ENCODE measurements around the gene BRMS1L. TPM values are rescaled to one million over a fixed set of nuclear protein-coding genes. Genes with fewer than 3 reads are reported as not detected.
A peak's percentile ranks its signal among the peaks of the same experiment; 100 is the strongest.

The BRMS1L gene
- total RNA-seq, 2 experiments from 2014 or later: 4.5 to 5.7 TPM

DNA sequence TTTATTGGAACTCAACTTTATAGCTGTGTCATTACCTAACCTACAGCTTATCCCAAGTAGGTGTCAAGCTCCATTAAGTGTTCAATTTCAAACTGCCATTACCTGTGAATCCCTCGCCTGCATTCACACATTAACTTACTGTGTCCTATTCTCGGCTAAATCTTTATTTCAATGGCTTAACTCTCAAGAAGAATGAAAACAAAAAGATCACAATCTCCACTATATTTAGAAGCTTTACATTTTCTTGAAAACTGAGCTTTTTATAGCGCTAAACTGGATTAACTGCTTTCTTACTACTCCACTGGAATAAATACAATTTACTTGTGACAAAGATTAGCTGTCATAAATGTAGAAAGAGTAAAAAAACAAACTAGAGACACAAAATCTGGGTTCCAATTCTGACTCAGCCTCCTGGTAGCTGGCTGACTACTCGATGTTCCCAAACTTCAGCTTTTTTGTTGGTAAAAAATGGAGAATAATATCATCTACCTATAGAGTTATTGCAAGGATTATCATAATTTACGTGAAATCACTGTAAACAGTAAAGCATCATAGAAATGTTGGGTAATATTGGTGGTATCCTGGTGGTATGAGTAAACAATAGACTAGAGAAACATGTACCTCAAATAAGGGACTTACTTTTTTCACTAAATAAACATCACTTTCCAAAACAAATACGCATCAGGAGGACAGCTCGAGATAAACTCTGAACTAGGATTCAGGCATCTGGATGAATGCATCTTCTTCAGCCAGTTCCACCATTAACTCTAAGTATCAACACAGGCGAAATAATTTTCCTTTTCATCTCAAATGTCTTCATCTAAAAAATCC is 18.8 kb upstream of the BRMS1L start:
- H3K4me1 ChIP-seq (ENCODE audit: insufficient read depth, low read length, poor library complexity, severe bottlenecking): peaks cover 19% of the 10 kb centered on the region
- no peaks in the 10 kb centered on the region for H3K9me3 ChIP-seq (ENCODE audit: low read length)
- H2AFZ ChIP-seq (ENCODE audit: low read length): no peak overlapping the region
- peak overlapping the region; percentile 73 for H3K4me3 ChIP-seq (ENCODE audit: low read depth, low read length, poor library complexity, severe bottlenecking)
- no peaks in the 10 kb centered on the region for H3K9me2 ChIP-seq (ENCODE audit: insufficient read depth, low read length)
- H3K79me2 ChIP-seq (ENCODE audit: insufficient read depth, low read depth, low read length): peaks cover 26% of the 10 kb centered on the region; the same call in 1 of the 2 replicates
- TF ChIP-seq, protein P1, sequence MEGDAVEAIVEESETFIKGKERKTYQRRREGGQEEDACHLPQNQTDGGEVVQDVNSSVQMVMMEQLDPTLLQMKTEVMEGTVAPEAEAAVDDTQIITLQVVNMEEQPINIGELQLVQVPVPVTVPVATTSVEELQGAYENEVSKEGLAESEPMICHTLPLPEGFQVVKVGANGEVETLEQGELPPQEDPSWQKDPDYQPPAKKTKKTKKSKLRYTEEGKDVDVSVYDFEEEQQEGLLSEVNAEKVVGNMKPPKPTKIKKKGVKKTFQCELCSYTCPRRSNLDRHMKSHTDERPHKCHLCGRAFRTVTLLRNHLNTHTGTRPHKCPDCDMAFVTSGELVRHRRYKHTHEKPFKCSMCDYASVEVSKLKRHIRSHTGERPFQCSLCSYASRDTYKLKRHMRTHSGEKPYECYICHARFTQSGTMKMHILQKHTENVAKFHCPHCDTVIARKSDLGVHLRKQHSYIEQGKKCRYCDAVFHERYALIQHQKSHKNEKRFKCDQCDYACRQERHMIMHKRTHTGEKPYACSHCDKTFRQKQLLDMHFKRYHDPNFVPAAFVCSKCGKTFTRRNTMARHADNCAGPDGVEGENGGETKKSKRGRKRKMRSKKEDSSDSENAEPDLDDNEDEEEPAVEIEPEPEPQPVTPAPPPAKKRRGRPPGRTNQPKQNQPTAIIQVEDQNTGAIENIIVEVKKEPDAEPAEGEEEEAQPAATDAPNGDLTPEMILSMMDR (conservative IDR thresholded peaks at IDR 0.05; ENCODE audit: low read length): no peak
- no peak for TF ChIP-seq EZH2phosphoT487 (IDR thresholded peaks at IDR 0.05; ENCODE audit: borderline replicate concordance, low read depth, low read length)
- POLR2A ChIA-PET: interaction anchor here (0.8 to 1.6 kb wide), 6 partner anchors 10 to 130 kb away, joined by 3 to 6 read pairs (median 4); partner anchors contain the start of gene BRMS1L
- CTCF ChIA-PET (ENCODE audit: unreplicated experiment): no interaction called here
- no peak overlapping the region for H3K27ac ChIP-seq (ENCODE audit: low read depth, low read length, poor library complexity, severe bottlenecking)
- DNase-seq (ENCODE audit: low spot score): no peak
- H3K4me2 ChIP-seq (ENCODE audit: low read length): peak overlapping the region; percentile 92
- TSS peak; percentile 64 for BruUV-seq (replicated peaks)
- intact Hi-C loops (cut with micrococcal nuclease; ENCODE audit: unreplicated experiment): loop anchor here (5.0 kb wide), 2 partner anchors 685 to 760 kb away; partner anchors contain the start of genes FAM177A1, PPP2R3C and PRORP
- no peaks in the 10 kb centered on the region for H4K20me1 ChIP-seq (ENCODE audit: insufficient read depth, low read length)
- no peaks in the 10 kb centered on the region; the same call in 1 of the 2 replicates for H3K36me3 ChIP-seq (ENCODE audit: insufficient read depth, low read length)

DNA sequence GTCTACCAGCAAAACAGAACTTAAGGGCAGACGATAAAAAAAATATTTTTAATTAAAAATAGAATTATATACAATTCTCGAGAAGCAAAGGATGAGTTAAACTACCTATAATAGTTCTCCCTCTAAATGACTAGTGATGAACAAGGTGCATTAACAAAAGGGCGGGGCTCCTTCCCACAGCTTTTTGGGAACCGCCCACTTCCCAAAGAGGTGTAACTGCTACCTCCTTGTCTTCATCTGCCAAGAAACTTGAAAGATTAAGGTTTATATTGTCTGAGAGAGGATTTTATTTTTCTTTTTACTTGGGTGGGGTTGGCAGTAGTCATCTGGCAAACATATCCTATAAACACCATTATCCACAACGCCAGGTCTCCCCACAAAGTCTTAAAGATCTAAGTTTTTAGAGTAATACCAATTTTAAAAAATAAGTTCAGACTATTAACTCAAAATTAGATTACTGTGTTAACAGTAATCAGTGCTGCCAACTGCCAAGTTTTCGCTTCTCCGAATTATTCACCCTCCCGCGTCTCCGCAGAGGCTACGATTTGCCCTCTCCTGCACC is 18.0 kb upstream of the BRMS1L start:
- POLR2A ChIA-PET: interaction anchor here (1.1 to 1.7 kb wide), 4 partner anchors 11 to 131 kb away, joined by 3 to 5 read pairs (median 4); no protein-coding TSS in a partner anchor
- Histone ChIP-seq H2AFZ (ENCODE audit: low read length) (peak overlapping the region; percentile 84), H3K27ac (ENCODE audit: low read depth, low read length, poor library complexity, severe bottlenecking) (peak overlapping the region; percentile 83), H3K4me3 (ENCODE audit: low read depth, low read length, poor library complexity, severe bottlenecking) (peak overlapping the region; percentile 73), H3K4me1 (ENCODE audit: insufficient read depth, low read length, poor library complexity, severe bottlenecking) (peaks cover 19% of the 10 kb centered on the region), H4K20me1 (ENCODE audit: insufficient read depth, low read length) (no peaks in the 10 kb centered on the region), H3K36me3 (ENCODE audit: insufficient read depth, low read length) (no peaks in the 10 kb centered on the region; the same call in 1 of the 2 replicates), H3K4me2 (ENCODE audit: low read length) (peak overlapping the region; percentile 92), H3K9me2 (ENCODE audit: insufficient read depth, low read length) (no peaks in the 10 kb centered on the region), H3K9me3 (ENCODE audit: low read length) (no peaks in the 10 kb centered on the region), H3K79me2 (ENCODE audit: insufficient read depth, low read depth, low read length) (peaks cover 26% of the 10 kb centered on the region; the same call in 1 of the 2 replicates)
- peak; percentile 38 for DNase-seq (ENCODE audit: low spot score)
- BruUV-seq (replicated peaks): no TSS peak
- CTCF ChIA-PET (ENCODE audit: unreplicated experiment): no interaction called here
- intact Hi-C loops (cut with micrococcal nuclease; ENCODE audit: unreplicated experiment): loop anchor here (5.0 kb wide), 2 partner anchors 686 to 761 kb away; partner anchors contain the start of genes FAM177A1, PPP2R3C and PRORP
- no peak for TF ChIP-seq EZH2phosphoT487 (IDR thresholded peaks at IDR 0.05; ENCODE audit: borderline replicate concordance, low read depth, low read length)
- TF ChIP-seq, protein P1 (conservative IDR thresholded peaks at IDR 0.05; ENCODE audit: low read length): no peak

Data from OCI-LY7 (cell line).